ENCODE results near the gene AUTS2. TPM values are rescaled to one million over a fixed set of nuclear protein-coding genes. Genes with fewer than 3 reads are reported as not detected.

The AUTS2 gene
- total RNA-seq, 1 donor from 2014 or later, result 125 TPM

DNA sequence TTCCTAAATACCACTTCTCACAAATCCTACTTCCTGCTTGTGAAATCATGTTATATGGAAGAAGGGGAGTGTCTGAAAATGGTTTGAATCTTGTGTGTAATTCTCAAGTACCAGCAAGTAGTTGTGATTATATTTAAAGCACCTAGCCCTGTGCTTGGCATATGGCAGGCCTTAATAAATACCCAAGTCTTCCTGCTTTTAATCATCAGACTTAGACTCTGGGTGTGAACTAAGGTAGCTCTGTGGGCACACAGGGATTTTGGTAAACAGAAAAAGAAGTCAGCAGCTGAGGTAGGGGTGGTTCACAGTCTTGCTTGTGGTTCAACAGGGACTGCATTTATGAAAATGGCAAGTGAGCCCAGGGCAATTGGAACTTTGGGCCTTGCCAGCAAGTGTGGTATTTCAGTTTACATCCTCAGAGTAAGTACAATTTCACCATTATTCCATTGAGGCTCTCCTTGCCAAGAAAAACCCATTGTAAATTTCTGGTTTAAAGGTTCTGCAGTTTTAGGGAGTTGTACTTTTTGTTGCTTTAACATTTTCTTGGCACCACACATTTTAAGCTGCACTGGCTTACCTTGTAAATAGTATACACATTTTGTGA lies 215.5 kb downstream of the AUTS2 start:
- no peak overlapping the region for H3K4me3 Mint-ChIP-seq (ENCODE audit: low read depth)
- peaks cover 52% of the 10 kb centered on the region for H3K4me1 Mint-ChIP-seq (ENCODE audit: low read depth)
- TF ChIP-seq, protein P1, sequence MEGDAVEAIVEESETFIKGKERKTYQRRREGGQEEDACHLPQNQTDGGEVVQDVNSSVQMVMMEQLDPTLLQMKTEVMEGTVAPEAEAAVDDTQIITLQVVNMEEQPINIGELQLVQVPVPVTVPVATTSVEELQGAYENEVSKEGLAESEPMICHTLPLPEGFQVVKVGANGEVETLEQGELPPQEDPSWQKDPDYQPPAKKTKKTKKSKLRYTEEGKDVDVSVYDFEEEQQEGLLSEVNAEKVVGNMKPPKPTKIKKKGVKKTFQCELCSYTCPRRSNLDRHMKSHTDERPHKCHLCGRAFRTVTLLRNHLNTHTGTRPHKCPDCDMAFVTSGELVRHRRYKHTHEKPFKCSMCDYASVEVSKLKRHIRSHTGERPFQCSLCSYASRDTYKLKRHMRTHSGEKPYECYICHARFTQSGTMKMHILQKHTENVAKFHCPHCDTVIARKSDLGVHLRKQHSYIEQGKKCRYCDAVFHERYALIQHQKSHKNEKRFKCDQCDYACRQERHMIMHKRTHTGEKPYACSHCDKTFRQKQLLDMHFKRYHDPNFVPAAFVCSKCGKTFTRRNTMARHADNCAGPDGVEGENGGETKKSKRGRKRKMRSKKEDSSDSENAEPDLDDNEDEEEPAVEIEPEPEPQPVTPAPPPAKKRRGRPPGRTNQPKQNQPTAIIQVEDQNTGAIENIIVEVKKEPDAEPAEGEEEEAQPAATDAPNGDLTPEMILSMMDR (IDR thresholded peaks at IDR 0.05; ENCODE audit: unreplicated experiment), result no peak
- no peak for DNase-seq (ENCODE audit: low spot score, unreplicated experiment)
- H3K9me3 Mint-ChIP-seq (ENCODE audit: low read depth), result no peaks in the 10 kb centered on the region
- no peaks in the 10 kb centered on the region for H3K27me3 Mint-ChIP-seq
- no peaks in the 10 kb centered on the region for H3K36me3 Mint-ChIP-seq (ENCODE audit: insufficient read depth)
- no peak overlapping the region for H3K27ac Mint-ChIP-seq

DNA sequence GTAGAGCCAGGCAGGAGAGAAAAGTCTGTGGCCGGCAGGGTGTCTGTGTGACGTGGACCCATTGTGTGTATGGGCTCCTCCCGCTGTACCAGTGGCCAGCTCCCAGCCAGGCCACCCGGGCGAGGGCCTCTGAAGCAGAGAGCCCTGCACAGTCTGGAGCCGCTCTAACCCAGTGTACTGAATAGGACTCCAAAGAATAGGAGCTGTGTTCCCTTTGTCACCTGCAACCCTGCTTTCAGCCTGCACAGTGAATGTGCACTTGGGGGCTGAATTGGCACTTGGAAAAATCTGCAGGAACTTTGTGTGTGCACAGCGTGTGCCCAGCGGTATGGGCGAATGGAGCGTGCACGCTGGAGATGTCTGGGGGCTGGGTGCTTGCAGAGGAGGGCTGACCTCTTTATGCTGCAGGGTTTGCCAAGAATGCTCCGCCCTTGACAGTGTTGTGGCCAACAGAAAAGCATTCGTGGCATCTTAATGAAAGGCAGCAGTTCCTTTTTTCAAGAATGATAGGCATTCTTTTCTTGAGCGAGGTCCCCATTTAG lies 216.2 kb downstream of the AUTS2 start:
- Mint-ChIP-seq H3K27ac (no peak overlapping the region), H3K9me3 (ENCODE audit: low read depth) (no peaks in the 10 kb centered on the region), H3K36me3 (ENCODE audit: insufficient read depth) (no peaks in the 10 kb centered on the region), H3K4me1 (ENCODE audit: low read depth) (peaks cover 55% of the 10 kb centered on the region), H3K27me3 (no peaks in the 10 kb centered on the region), H3K4me3 (ENCODE audit: low read depth) (no peak overlapping the region)
- TF ChIP-seq, protein P1 (IDR thresholded peaks at IDR 0.05; ENCODE audit: unreplicated experiment), result no peak
- DNase-seq (ENCODE audit: low spot score, unreplicated experiment), result no peak

DNA sequence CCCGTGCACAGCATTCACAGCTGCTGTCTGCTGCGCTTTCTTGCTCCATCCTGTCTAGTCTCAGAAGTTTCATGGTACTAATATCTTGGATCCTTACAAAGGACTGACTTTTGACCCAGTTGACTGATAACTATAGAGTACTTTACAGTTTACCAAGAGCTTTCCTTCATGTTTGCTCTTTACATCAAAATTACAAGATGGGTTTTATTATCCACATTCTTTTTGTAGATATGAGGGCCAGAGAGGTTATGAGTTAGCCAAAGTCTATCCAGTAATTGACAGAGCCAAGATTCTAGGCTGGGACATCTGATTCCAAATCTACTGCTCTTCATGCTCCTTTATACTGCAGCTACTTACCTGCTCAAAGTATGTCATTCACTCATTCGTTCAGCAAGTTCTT lies 218.2 kb downstream of the AUTS2 start:
- Mint-ChIP-seq H3K36me3 (ENCODE audit: insufficient read depth) (no peaks in the 10 kb centered on the region), H3K9me3 (ENCODE audit: low read depth) (no peaks in the 10 kb centered on the region), H3K27me3 (no peaks in the 10 kb centered on the region), H3K27ac (no peak overlapping the region), H3K4me3 (ENCODE audit: low read depth) (no peak overlapping the region), H3K4me1 (ENCODE audit: low read depth) (peaks cover 44% of the 10 kb centered on the region)
- no peak for DNase-seq (ENCODE audit: low spot score, unreplicated experiment)
- TF ChIP-seq, protein P1 (IDR thresholded peaks at IDR 0.05; ENCODE audit: unreplicated experiment), result no peak

DNA sequence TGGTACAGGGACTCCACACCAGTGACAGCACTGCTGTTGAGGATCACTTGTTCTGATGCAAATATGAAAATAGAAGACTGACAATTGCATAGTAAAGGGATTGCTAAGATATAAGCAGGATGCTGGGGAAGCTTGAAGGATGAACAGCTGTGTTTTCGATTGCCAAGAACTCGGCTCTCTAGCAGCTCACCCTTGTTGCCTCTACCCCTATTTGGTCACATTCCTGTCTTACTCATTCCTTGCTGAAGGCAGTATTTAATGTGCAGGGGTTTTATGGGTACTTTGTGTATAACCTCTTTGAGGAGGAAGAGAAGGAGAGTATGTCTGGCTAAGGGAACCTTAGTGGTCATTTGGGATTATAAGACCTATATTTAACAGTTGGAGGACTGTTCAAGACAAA lies 218.8 kb downstream of the AUTS2 start:
- no peaks in the 10 kb centered on the region for H3K36me3 Mint-ChIP-seq (ENCODE audit: insufficient read depth)
- no peaks in the 10 kb centered on the region for H3K9me3 Mint-ChIP-seq (ENCODE audit: low read depth)
- no peaks in the 10 kb centered on the region for H3K27me3 Mint-ChIP-seq
- DNase-seq (ENCODE audit: low spot score, unreplicated experiment), result no peak
- no peak overlapping the region for H3K4me3 Mint-ChIP-seq (ENCODE audit: low read depth)
- TF ChIP-seq, protein P1 (IDR thresholded peaks at IDR 0.05; ENCODE audit: unreplicated experiment), result no peak
- peaks cover 38% of the 10 kb centered on the region for H3K4me1 Mint-ChIP-seq (ENCODE audit: low read depth)
- peak overlapping the region; percentile 70 for H3K27ac Mint-ChIP-seq

DNA sequence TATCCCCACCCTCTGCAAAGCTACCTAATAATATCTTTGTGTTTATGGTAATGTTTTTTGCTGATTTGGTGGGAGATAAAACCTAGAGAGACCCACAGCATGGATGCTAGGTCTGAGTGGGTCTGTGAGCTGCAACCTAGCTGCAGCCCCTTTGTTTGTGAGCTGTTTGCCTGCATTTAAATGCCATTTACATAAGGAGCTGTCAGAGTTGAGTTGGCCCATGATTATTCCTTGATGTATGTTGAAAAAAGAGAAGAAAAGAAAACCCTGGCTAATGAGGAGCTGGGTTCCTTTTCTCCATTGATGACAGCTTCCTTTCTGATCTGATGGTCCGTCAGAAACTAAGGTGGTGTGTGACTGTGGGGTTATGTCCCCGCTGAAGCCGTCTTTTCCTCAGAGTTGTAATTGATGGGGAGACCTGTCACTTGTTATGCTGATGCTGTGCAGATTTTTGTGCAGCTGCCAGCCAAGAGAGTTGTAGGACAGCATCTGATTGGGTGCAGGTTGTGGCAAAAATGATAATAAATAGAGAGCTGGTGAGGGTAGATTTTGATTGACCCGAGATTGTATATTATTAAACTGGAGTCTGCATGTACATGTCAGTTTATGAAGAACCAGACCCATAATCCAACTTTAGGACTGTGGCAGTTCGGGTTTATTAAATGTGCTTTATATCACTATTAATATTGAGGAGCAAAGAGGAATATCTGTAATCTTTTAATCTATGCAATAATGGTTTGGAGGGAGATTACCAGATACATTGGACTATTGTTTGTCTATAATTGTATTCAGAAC lies 219.8 kb downstream of the AUTS2 start:
- Mint-ChIP-seq H3K4me1 (ENCODE audit: low read depth) (peaks cover 32% of the 10 kb centered on the region), H3K9me3 (ENCODE audit: low read depth) (no peaks in the 10 kb centered on the region), H3K4me3 (ENCODE audit: low read depth) (no peak overlapping the region), H3K27ac (peak overlapping the region; percentile 54), H3K36me3 (ENCODE audit: insufficient read depth) (no peaks in the 10 kb centered on the region), H3K27me3 (no peaks in the 10 kb centered on the region)
- TF ChIP-seq, protein P1 (IDR thresholded peaks at IDR 0.05; ENCODE audit: unreplicated experiment), result no peak
- no peak for DNase-seq (ENCODE audit: low spot score, unreplicated experiment)
